Duodenal mucosa (tissue), 2 donors: ENCODE results near the gene TNIP1.

Source experiments
- H3K27ac ChIP-seq: one replicate; pipeline ENCODE4 v1.7.0; 2013; ENCODE audit warnings: low read depth, low read length
- H3K27me3 ChIP-seq, 2 donors: one replicate each; pipeline ENCODE4 v1.7.0; 2013; ENCODE audit warnings: low read length in 2 of 2, control low read depth in 1 of 2; ENCODE audit not compliant: insufficient read depth in 2 of 2, control insufficient read depth in 1 of 2
- H3K36me3 ChIP-seq, 2 donors: one replicate each; pipeline ENCODE4 v1.7.0; 2013; ENCODE audit warnings: low read length in 2 of 2, control low read depth in 1 of 2; ENCODE audit not compliant: insufficient read depth in 2 of 2, control insufficient read depth in 1 of 2
- H3K4me1 ChIP-seq, 2 donors: one replicate each; pipeline ENCODE4 v1.7.0; 2013; ENCODE audit warnings: low read length in 2 of 2, control low read depth in 1 of 2; ENCODE audit not compliant: insufficient read depth in 2 of 2, control insufficient read depth in 1 of 2
- H3K4me3 ChIP-seq, 2 donors: one replicate each; pipeline ENCODE4 v1.7.0; 2013; ENCODE audit warnings: low read length in 2 of 2, low read depth in 1 of 2
- H3K9ac ChIP-seq, 2 donors: one replicate each; pipeline ENCODE4 v1.7.0; 2013; ENCODE audit warnings: low read length in 2 of 2, low read depth in 1 of 2
- H3K9me3 ChIP-seq, 2 donors: one replicate each; pipeline ENCODE4 v1.7.0; 2013; ENCODE audit warnings: low read length in 2 of 2, control low read depth in 1 of 2; ENCODE audit not compliant: control insufficient read depth in 1 of 2

The TNIP1 gene

DNA sequence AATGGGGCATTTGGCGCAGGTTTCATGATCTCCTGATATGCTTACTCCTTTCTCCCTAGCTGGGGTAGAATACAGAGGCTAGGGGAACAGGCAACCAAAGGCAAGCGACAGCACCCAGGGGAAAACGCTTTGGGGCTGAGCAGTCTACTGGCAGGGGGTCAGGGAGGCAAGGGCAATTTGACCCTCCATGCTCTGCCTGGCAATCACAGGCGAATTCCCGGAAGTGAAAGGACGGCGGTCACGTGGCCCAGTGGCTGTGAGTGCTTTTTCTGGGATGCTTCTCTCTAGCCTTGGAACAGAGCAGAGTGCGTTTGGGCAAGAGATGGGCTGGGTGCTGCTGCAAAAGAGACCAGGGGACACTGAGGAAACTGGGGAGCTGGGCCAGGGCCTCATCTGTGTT, 54.7 kb downstream of the TNIP1 start:
- Histone ChIP-seq H3K27me3 (no peaks in the 10 kb centered on the region), H3K4me3 (no peak overlapping the region), H3K4me1 (peaks cover 25 to 32% of the 10 kb centered on the region in 2 donors), H3K27ac (peak overlapping the region; percentile 13), H3K36me3 (peaks cover 32 to 53% of the 10 kb centered on the region in 2 donors), H3K9me3 (no peaks in the 10 kb centered on the region), H3K9ac (no peak overlapping the region)

GRCh38 chr5:151025250-151025606, 55.6 kb downstream of the TNIP1 start:
- Histone ChIP-seq H3K27me3 (no peaks in the 10 kb centered on the region), H3K4me1 (peaks cover 29 to 40% of the 10 kb centered on the region in 2 donors), H3K4me3 (no peak overlapping the region), H3K9ac (no peak overlapping the region), H3K36me3 (peaks cover 23 to 46% of the 10 kb centered on the region in 2 donors), H3K9me3 (no peaks in the 10 kb centered on the region), H3K27ac (no peak overlapping the region)

DNA sequence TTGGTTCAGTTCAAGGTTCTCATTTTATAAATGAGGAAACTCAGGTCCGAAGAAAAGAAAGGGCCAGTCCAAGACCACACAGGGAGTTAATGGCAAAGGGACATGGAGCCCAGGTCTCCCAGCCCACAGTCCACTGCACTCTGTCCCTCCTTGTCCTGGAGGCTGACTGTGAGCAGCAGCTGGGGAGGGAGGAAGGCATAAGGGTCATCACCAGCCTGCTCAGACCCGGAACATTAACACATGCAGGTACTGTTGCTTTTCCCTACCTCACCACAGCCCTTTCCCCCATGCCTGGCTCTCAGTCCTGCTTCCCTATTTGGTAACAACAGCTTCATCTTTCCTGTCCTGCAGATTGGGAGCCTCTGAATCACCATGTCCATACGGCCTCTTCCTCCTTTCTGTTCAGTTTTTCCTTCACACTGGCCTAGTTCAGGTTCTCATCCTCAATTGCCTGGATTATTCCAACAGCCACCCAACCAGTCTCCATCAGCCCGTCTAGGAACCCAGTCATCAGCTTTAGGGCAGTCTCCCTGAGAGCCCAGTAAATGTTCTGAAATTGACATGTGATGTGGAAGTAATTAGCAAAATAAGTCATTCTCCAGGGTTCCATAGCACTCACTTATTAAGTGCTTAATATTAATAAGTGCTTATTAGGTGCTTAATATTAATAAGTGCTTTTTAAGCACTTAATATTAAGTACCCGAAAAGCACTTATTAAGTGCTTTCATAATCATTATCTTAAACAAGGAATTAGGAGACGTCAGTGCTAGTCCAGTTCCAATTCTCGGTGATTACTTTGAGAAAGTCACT, 56.2 kb downstream of the TNIP1 start:
- peaks cover 19 to 40% of the 10 kb centered on the region in 2 donors for H3K36me3 ChIP-seq
- no peak overlapping the region for H3K9ac ChIP-seq
- peak overlapping the region; percentile 8 for H3K27ac ChIP-seq
- H3K27me3 ChIP-seq = no peaks in the 10 kb centered on the region
- H3K4me3 ChIP-seq = no peak overlapping the region
- no peaks in the 10 kb centered on the region for H3K9me3 ChIP-seq
- H3K4me1 ChIP-seq = peaks cover 29 to 46% of the 10 kb centered on the region in 2 donors

DNA sequence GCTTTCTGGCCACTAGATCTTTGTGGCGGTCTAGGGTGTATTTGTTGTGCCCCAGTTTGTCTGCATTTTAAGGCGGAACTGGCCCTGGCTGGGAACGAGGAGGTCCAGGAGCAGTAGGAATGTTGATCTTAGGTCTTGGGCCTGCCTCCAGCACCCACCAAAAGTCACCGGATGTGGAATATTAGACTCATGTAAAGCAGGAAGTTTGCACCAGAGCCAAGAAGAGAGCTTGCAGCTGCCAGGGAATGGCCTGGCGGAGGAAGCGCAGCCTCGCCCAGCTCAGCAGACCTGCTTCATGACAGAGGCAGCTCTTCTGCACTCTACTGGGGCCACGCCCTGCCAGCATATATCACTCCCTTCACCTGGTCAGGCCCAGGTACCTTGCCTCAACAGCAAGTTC, 57.2 kb downstream of the TNIP1 start:
- no peak overlapping the region for H3K9ac ChIP-seq
- H3K4me1 ChIP-seq = peaks cover 29 to 47% of the 10 kb centered on the region in 2 donors
- H3K4me3 ChIP-seq = peak overlapping the region in 1 of 2 donors; percentile 38
- no peaks in the 10 kb centered on the region for H3K27me3 ChIP-seq
- H3K36me3 ChIP-seq = peaks cover 12 to 30% of the 10 kb centered on the region in 2 donors
- H3K9me3 ChIP-seq = no peaks in the 10 kb centered on the region
- peak overlapping the region; percentile 80 for H3K27ac ChIP-seq

- H3K4me3 ChIP-seq = peak overlapping the region in 1 of 2 donors; percentile 38
- peaks cover 29 to 47% of the 10 kb centered on the region in 2 donors for H3K4me1 ChIP-seq
- H3K9me3 ChIP-seq = no peaks in the 10 kb centered on the region
- H3K27me3 ChIP-seq = no peaks in the 10 kb centered on the region
- peaks cover 8 to 25% of the 10 kb centered on the region in 2 donors for H3K36me3 ChIP-seq
- peak overlapping the region; percentile 80 for H3K27ac ChIP-seq
- no peak overlapping the region for H3K9ac ChIP-seq
These were observed 57.7 kb downstream of the TNIP1 start for GRCh38 chr5:151023047-151023615.

DNA sequence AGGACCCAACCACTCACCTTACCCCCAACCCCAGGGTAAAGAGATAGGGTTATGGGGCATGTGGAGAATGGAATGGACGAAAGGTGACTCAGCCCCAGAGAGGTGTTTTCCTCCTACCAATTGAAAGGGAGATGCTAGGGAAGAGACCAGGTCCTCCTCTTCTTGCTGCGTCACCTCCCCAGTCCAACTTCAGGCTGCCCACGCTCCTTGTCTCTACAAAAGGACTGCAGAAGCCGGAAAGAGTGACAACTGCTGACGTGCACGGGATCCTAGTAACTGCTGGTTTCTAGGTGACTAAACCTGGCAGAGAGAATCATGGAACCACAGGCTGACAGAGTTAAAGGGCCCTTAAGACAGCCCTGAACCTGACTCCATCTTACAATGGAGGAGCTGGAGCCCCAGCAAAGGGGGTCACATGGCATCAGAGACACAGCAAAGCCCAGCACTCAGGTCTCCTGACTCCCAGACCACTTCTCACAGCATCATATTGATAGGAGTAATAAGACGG, 58.3 kb downstream of the TNIP1 start:
- no peak overlapping the region for H3K9ac ChIP-seq
- H3K36me3 ChIP-seq = peaks cover 3 to 19% of the 10 kb centered on the region in 2 donors
- peak overlapping the region; percentile 38 to 67 for H3K4me3 ChIP-seq
- H3K4me1 ChIP-seq = peaks cover 29 to 47% of the 10 kb centered on the region in 2 donors
- H3K9me3 ChIP-seq = no peaks in the 10 kb centered on the region
- H3K27ac ChIP-seq = peak overlapping the region; percentile 80
- H3K27me3 ChIP-seq = no peaks in the 10 kb centered on the region

GRCh38 chr5:151021746-151022145, 59.1 kb downstream of the TNIP1 start:
- Histone ChIP-seq H3K4me3 (peak overlapping the region; percentile 38 to 67), H3K9ac (peak overlapping the region in 1 of 2 donors; percentile 62), H3K36me3 (peaks cover 3 to 11% of the 10 kb centered on the region in 2 donors), H3K4me1 (peaks cover 23 to 40% of the 10 kb centered on the region in 2 donors), H3K27ac (peak overlapping the region; percentile 80), H3K27me3 (no peaks in the 10 kb centered on the region), H3K9me3 (no peaks in the 10 kb centered on the region)

GRCh38 chr5:151020304-151021110, 60.3 kb downstream of the TNIP1 start, which contains the start of gene GPX3:
GPX3 (plus strand) TSS chr5:151020591; CDS start chr5:151020655, 64 bp downstream.
- H3K4me1 ChIP-seq = peaks cover 22 to 33% of the 10 kb centered on the region in 2 donors
- H3K27ac ChIP-seq = peak within 1 kb of the TSS; percentile 74
- peaks cover 3 to 7% of the 10 kb centered on the region in 2 donors for H3K36me3 ChIP-seq

DNA sequence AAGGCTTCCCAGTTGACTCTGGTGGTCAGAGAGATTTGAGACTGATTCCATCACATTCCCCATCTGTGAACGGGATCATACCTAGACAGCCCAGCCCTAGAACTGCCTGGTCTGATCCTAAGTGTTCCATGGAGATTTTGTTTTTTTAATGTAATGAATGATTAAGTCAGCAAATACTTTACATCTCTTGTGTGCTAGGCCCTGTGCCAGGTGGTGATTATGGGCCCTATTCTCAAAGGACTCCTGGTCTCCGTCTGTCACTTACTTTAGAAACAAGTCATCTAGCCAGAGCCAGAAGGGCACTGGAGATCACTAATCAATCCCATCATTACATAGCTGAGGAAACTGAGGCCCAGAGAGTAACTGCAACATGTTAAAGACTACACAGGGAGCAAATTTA, 61.5 kb downstream of the TNIP1 start:
- Histone ChIP-seq H3K4me1 (peaks cover 18 to 31% of the 10 kb centered on the region in 2 donors), H3K4me3 (no peak overlapping the region), H3K9ac (no peak overlapping the region), H3K36me3 (no peaks in the 10 kb centered on the region), H3K27ac (no peak overlapping the region), H3K9me3 (no peaks in the 10 kb centered on the region), H3K27me3 (no peaks in the 10 kb centered on the region)

More at GRCh38 chr5:151020304-151021110, 60.3 kb downstream of the TNIP1 start, which contains the start of gene GPX3:
- H3K4me3 ChIP-seq = peak within 1 kb of the TSS; percentile 67 to 72
- H3K9me3 ChIP-seq = no peaks in the 10 kb centered on the region
- H3K27me3 ChIP-seq = no peaks in the 10 kb centered on the region
- H3K9ac ChIP-seq = peak within 1 kb of the TSS; percentile 62 to 67
